ENCODE data around the gene TSTD1. TPM values are rescaled to one million over a fixed set of nuclear protein-coding genes. Genes with fewer than 3 reads are reported as not detected.
A peak's percentile ranks its signal among the peaks of the same experiment; 100 is the strongest.

TSTD1 gene
- total RNA-seq, 1 experiment from 2014 or later, result 20.1 TPM

- peaks cover 1% of the 10 kb centered on the region; the same call in 1 of the 2 replicates for H3K36me3 ChIP-seq (ENCODE audit: control insufficient read depth, insufficient read depth, low read length)
- H3K4me3 ChIP-seq (ENCODE audit: low read depth in 2 of 2, low read length in 2 of 2), result no peak overlapping the region
- ChIA-PET CTCF (no interaction called here), POLR2A (no interaction called here)
- BruUV-seq (replicated peaks), result no TSS peak
- no peaks in the 10 kb centered on the region for H3K27me3 ChIP-seq (ENCODE audit: control insufficient read depth, insufficient read depth, low read length)
- no peak for TF ChIP-seq TCF7L2 (IDR thresholded peaks at IDR 0.05; ENCODE audit: low read depth, low read length)
- no peak for TF ChIP-seq POLR2AphosphoS5 (IDR thresholded peaks at IDR 0.05; ENCODE audit: low read depth, low read length)
- TF ChIP-seq SIN3A (IDR thresholded peaks at IDR 0.05; ENCODE audit: borderline replicate concordance, insufficient read depth, low read depth, low read length), result no peak
- TF ChIP-seq CTCF (IDR thresholded peaks at IDR 0.05), result no peak
- TF ChIP-seq REST (IDR thresholded peaks at IDR 0.05; ENCODE audit: insufficient read depth in 1 of 2, low read depth in 2 of 2, low read length in 1 of 2), result no peak
- no peak overlapping the region for H3K27ac ChIP-seq (ENCODE audit: low read length)
- intact Hi-C loops (cut with micrococcal nuclease; ENCODE audit: unreplicated experiment), result no loop called here
- ATAC-seq (no peak), DNase-seq (ENCODE audit: low read depth, low spot score) (no peak)
- H3K4me1 ChIP-seq (ENCODE audit: control insufficient read depth, insufficient read depth, low read length), result peaks cover 13% of the 10 kb centered on the region
- peaks cover 17% of the 10 kb centered on the region; the same call in 1 of the 2 replicates for H3K9me3 ChIP-seq (ENCODE audit: control insufficient read depth, insufficient read depth, low read depth, low read length)
- in situ Hi-C loops (cut with HindIII; ENCODE audit: low pct_unique_long_range_greater_than_20kb, low sequenced_read_pairs), result no loop called here
Observed at GRCh38 chr1:161047436-161048420, 9.0 kb upstream of the TSTD1 start.

DNA sequence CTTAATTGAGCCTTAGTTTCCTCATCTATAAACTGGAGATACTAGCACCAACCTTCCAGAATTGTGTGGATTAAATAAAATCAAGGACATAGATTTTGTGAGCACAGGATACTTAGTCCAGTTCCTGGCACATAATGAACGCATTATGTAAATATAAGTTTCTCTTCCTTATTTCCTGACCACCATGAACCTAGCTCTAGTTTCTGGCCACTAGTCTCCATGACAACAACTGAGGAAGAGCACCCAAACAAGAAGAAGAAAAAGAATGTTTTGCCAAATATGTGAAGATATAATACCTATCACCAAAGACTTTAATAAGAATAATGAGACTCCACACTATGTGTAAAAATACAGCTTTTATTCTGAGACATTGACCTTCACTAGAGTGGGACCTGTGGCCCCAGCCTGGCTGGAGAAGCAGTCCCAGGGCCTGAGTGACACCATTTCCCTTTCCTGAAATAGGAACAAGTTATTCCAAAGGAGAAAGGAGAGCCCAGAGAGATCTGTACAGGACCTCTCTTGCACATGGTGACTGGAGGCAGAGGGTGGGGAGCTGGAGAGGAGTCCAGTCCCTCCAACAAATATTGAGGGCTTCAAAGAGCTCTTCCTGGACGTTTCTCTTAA is 8.0 kb upstream of the TSTD1 start:
- ChIA-PET POLR2A (no interaction called here), CTCF (no interaction called here)
- Histone ChIP-seq H3K27me3 (ENCODE audit: control insufficient read depth, insufficient read depth, low read length) (no peaks in the 10 kb centered on the region), H3K9me3 (ENCODE audit: control insufficient read depth, insufficient read depth, low read depth, low read length) (peaks cover 17% of the 10 kb centered on the region; the same call in 1 of the 2 replicates), H3K27ac (ENCODE audit: low read length) (peak overlapping the region; percentile 99), H3K36me3 (ENCODE audit: control insufficient read depth, insufficient read depth, low read length) (peaks cover 3% of the 10 kb centered on the region), H3K4me3 (ENCODE audit: low read depth in 2 of 2, low read length in 2 of 2) (peak overlapping the region; percentile 69 to 93), H3K4me1 (ENCODE audit: control insufficient read depth, insufficient read depth, low read length) (peaks cover 13% of the 10 kb centered on the region)
- TF ChIP-seq SIN3A (IDR thresholded peaks at IDR 0.05; ENCODE audit: borderline replicate concordance, insufficient read depth, low read depth, low read length) (no peak), TCF7L2 (IDR thresholded peaks at IDR 0.05; ENCODE audit: low read depth, low read length) (no peak), REST (IDR thresholded peaks at IDR 0.05; ENCODE audit: insufficient read depth in 1 of 2, low read depth in 2 of 2, low read length in 1 of 2) (no peak), CTCF (IDR thresholded peaks at IDR 0.05) (no peak), POLR2AphosphoS5 (IDR thresholded peaks at IDR 0.05; ENCODE audit: low read depth, low read length) (no peak)
- intact Hi-C loops (cut with micrococcal nuclease; ENCODE audit: unreplicated experiment) (no loop called here), in situ Hi-C loops (cut with HindIII; ENCODE audit: low pct_unique_long_range_greater_than_20kb, low sequenced_read_pairs) (no loop called here)
- ATAC-seq (no peak), DNase-seq (ENCODE audit: low read depth, low spot score) (no peak)
- no TSS peak for BruUV-seq (replicated peaks)
